VCaP (cell line): ENCODE data around the gene EFHC2.

Source experiments
- H3K27ac ChIP-seq: fragments of 450-650 bp; 2 replicates; pipeline ENCODE4 v1.5.1; 2017
- TF ChIP-seq, protein P1 (sequence below): fragments of 450-650 bp; conservative IDR thresholded peaks from 2 replicates; pipeline ENCODE4 v1.5.1; 2017; ENCODE audit warnings: mild to moderate bottlenecking, moderate library complexity

The EFHC2 gene

DNA sequence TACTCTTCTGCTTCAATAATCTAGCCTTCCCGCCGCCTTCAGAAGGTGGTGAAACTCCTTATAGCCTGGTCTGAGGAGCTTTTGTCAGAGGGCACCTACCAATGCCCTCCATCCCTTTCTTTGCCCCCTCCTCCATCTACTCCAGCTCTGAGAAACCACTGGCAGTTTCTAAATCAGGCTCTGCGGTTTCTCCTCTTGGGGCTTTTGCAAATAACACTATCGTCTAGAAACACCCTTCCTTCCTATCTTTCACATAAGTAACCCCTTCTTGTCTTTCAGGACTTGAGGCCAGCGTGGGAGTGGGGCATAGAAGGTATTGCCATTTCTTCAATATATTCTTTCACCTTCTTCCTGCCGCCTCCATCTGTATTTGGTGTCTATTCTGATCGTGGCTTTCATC is 1.2 kb upstream of the EFHC2 start:
- TF ChIP-seq, protein P1, sequence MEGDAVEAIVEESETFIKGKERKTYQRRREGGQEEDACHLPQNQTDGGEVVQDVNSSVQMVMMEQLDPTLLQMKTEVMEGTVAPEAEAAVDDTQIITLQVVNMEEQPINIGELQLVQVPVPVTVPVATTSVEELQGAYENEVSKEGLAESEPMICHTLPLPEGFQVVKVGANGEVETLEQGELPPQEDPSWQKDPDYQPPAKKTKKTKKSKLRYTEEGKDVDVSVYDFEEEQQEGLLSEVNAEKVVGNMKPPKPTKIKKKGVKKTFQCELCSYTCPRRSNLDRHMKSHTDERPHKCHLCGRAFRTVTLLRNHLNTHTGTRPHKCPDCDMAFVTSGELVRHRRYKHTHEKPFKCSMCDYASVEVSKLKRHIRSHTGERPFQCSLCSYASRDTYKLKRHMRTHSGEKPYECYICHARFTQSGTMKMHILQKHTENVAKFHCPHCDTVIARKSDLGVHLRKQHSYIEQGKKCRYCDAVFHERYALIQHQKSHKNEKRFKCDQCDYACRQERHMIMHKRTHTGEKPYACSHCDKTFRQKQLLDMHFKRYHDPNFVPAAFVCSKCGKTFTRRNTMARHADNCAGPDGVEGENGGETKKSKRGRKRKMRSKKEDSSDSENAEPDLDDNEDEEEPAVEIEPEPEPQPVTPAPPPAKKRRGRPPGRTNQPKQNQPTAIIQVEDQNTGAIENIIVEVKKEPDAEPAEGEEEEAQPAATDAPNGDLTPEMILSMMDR, result no peak
- no peak overlapping the region for H3K27ac ChIP-seq

DNA sequence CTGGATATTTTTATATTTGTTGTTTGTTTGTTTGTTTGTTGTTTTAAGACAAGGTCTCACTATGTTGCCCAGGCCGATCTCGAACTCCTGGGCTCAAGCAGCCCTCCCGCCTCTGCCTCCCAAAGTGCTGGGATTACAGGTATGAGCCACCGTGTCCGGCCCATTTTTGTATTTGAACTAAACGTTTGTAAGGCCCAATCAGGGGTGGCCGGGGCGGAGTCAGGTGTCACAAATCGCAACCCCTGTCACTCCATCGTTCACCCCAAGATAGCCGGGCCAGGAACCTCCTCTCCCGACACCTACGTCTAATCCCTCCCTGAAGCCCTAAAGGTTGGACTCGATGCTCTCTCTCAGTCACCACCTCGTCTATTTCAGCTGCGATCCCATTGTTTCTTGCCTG is 722 bp upstream of the EFHC2 start:
- TF ChIP-seq, protein P1, result no peak
- no peak overlapping the region for H3K27ac ChIP-seq

DNA sequence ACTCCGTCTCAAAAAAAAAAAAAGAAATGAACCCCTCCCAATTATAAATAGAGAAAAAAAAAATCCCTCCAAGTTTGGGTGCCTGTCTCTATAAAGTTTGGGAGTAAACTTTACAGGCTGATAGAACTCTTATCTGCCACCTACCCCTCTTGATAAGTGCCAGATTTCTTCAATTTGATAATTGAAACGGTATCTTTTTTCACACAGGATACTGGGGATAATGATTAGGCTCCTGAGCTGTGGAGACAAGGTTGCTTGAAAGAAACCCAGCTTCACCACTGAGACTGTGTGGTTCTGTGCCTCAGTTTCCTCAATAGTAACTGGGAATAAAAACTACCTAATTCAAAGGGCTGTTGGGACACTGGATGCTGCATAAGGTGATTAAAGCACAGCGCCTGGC is 606 bp downstream of the EFHC2 start:
- H3K27ac ChIP-seq, result no peak overlapping the region
- TF ChIP-seq, protein P1, result no peak

DNA sequence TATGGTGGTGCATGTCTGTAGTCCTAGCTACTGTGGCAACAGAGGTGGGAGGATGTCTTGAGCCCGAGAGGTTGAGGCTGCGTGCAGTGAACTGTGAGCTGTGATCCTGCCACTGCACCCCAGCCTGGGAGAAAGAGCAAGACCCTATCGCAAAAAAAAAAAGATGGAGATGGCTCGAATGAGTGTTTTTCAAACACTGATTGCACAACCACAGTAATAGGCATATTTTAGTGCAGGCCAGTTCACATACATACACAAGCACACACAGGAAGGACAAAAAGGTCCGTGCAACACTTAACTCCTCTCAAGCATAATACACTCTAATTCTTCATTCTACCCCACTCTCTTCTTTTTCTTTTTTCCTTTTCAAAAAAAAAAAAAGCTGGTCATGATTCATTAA is 5.1 kb downstream of the EFHC2 start:
- TF ChIP-seq, protein P1, result no peak
- no peak overlapping the region for H3K27ac ChIP-seq

DNA sequence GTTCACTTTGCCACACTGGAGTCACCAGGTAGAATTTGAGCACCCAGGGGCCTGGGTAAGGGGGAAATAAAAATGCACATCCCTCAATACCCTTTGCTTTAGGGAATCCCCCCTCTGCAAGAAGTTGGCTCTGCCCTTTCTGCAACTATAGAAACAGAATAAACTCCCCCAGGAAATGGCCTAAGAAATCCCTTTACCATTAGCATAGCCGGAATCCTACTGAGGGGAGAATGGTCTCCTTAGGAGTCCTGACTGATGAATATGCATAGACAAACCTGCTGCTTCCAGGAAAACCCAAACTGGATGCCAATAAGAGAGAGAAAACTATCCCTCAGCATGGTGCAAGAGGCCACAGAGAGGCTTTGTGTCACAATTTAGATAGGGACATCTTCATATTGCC is 11.0 kb downstream of the EFHC2 start:
- TF ChIP-seq, protein P1, result no peak
- no peak overlapping the region for H3K27ac ChIP-seq

DNA sequence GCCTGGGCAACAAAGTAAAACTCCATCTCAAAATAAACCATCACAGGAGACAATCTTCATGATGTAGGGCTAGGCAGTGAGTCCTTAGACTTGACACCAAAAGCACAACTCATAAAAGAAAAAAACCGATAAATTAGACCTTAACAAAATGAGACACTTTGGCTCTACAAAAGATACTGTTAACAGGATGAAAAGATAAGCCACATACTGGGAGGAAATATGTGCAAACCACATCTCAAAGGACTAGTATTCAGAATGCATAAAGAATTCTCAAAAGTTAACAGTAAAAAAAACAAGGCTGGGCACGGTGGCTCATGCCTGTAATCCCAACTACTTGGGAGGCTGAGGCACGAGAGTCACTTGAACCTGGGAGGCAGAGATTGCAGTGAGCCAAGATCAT is 13.2 kb downstream of the EFHC2 start:
- TF ChIP-seq, protein P1, result no peak
- no peak overlapping the region for H3K27ac ChIP-seq

DNA sequence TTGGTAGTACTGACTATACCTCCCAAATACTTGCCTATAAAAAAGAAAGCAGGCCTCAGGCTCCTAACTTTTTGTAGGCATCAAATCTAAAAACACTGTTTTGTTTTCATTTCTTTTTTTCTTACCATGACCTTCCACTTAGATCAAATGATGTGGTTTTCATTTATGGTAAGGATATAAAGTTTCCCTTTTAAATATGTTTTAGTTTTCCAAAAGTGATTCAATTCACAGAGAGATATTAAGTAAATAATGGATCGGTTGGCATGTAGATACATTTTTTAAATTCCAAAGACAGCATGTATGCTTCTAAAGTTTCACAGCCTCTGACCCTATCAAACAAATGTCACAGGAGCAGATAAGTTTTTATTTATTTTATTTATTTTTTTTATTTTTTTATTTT is 23.9 kb downstream of the EFHC2 start:
- TF ChIP-seq, protein P1, result no peak
- no peak overlapping the region for H3K27ac ChIP-seq

DNA sequence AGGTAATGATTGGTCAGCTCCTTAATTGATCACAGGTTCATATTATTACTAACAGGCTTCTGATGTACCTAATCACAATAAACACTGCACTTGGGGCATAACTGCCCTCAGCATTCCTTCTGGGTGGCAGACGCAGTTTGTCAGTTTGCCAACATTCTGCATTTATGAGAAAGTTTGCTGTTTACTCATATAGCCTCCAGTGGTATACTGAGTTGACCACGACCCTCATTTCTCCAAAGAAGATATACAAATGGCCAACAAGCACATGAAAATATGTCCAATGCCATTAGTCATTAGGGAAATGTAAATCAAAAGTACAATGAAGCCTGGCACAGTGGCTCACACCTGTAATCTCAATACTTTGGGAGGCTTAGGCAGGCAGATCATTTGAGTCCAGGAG is 26.3 kb downstream of the EFHC2 start:
- no peak overlapping the region for H3K27ac ChIP-seq
- TF ChIP-seq, protein P1, result no peak
